Measurements from ENCODE around the gene C1QTNF8. TPM values are rescaled to one million over a fixed set of nuclear protein-coding genes. Genes with fewer than 3 reads are reported as not detected.

Gene C1QTNF8
- polyA plus RNA-seq, 1 donor (not counting 4 experiments of a cell fraction or from before 2014, with no cell fraction given): not detected

- Histone ChIP-seq H2AFZ (ENCODE audit: control insufficient read depth, low read length) (no peak overlapping the region), H3K9me3 (ENCODE audit: control insufficient read depth, low read depth, low read length) (no peaks in the 10 kb centered on the region), H3K36me3 (ENCODE audit: control insufficient read depth in 2 of 2, extremely low read depth in 1 of 2, insufficient read depth in 2 of 2, low read length in 2 of 2) (no peaks in the 10 kb centered on the region), H3K79me2 (ENCODE audit: control insufficient read depth, insufficient read depth, low read length) (no peaks in the 10 kb centered on the region), H3K4me2 (ENCODE audit: control insufficient read depth, extremely low read depth, insufficient read depth, low read depth, low read length) (no peak overlapping the region), H3K4me3 (ENCODE audit: control insufficient read depth in 2 of 3, extremely low read depth in 1 of 3, insufficient read depth in 2 of 3, low read depth in 1 of 3, low read length in 3 of 3) (no peak overlapping the region), H3K4me1 (ENCODE audit: control insufficient read depth, extremely low read depth, insufficient read depth, low read length) (no peaks in the 10 kb centered on the region), H4K20me1 (ENCODE audit: control insufficient read depth, extremely low read depth, insufficient read depth, low read length) (no peaks in the 10 kb centered on the region), H3K9ac (ENCODE audit: control insufficient read depth, extremely low read depth, insufficient read depth, low read length) (no peak overlapping the region), H3K27ac (ENCODE audit: control insufficient read depth, insufficient read depth, low read length) (no peak overlapping the region), H3K27me3 (ENCODE audit: control insufficient read depth, extremely low read depth, insufficient read depth, low read length) (no peaks in the 10 kb centered on the region), H3K9me1 (ENCODE audit: control insufficient read depth, extremely low read depth, insufficient read depth, low read length) (no peaks in the 10 kb centered on the region)
- no peak for FAIRE-seq
- dilution Hi-C loops (cut with MboI; ENCODE audit: extremely low pct_ligation_motif_present, low sequenced_read_pairs): no loop called here
- DNase-seq (ENCODE audit: low read depth, low spot score): no peak
- TF ChIP-seq EZH2 (IDR thresholded peaks at IDR 0.05; ENCODE audit: low read length): no peak
- TF ChIP-seq CTCF (optimal IDR thresholded peaks at IDR 0.05 in 1 of 3, IDR thresholded peaks at IDR 0.05 in 1 of 3, conservative IDR thresholded peaks at IDR 0.05 in 1 of 3; ENCODE audit: extremely low read depth in 1 of 3, insufficient read depth in 2 of 3, low read length in 3 of 3): no peak
Measured at GRCh38 chr16:1127101-1127500, 31.1 kb upstream of the C1QTNF8 start.

GRCh38 chr16:1126586-1126985 lies 30.5 kb upstream of the C1QTNF8 start:
- no peak for FAIRE-seq
- Histone ChIP-seq H3K27me3 (ENCODE audit: control insufficient read depth, extremely low read depth, insufficient read depth, low read length) (no peaks in the 10 kb centered on the region), H3K27ac (ENCODE audit: control insufficient read depth, insufficient read depth, low read length) (no peak overlapping the region), H2AFZ (ENCODE audit: control insufficient read depth, low read length) (no peak overlapping the region), H3K79me2 (ENCODE audit: control insufficient read depth, insufficient read depth, low read length) (no peaks in the 10 kb centered on the region), H4K20me1 (ENCODE audit: control insufficient read depth, extremely low read depth, insufficient read depth, low read length) (no peaks in the 10 kb centered on the region), H3K9ac (ENCODE audit: control insufficient read depth, extremely low read depth, insufficient read depth, low read length) (no peak overlapping the region), H3K4me2 (ENCODE audit: control insufficient read depth, extremely low read depth, insufficient read depth, low read depth, low read length) (no peak overlapping the region), H3K9me3 (ENCODE audit: control insufficient read depth, low read depth, low read length) (no peaks in the 10 kb centered on the region), H3K9me1 (ENCODE audit: control insufficient read depth, extremely low read depth, insufficient read depth, low read length) (no peaks in the 10 kb centered on the region), H3K4me3 (ENCODE audit: control insufficient read depth in 2 of 3, extremely low read depth in 1 of 3, insufficient read depth in 2 of 3, low read depth in 1 of 3, low read length in 3 of 3) (no peak overlapping the region), H3K36me3 (ENCODE audit: control insufficient read depth in 2 of 2, extremely low read depth in 1 of 2, insufficient read depth in 2 of 2, low read length in 2 of 2) (no peaks in the 10 kb centered on the region), H3K4me1 (ENCODE audit: control insufficient read depth, extremely low read depth, insufficient read depth, low read length) (no peaks in the 10 kb centered on the region)
- no peak for TF ChIP-seq EZH2 (IDR thresholded peaks at IDR 0.05; ENCODE audit: low read length)
- TF ChIP-seq CTCF (optimal IDR thresholded peaks at IDR 0.05 in 1 of 3, IDR thresholded peaks at IDR 0.05 in 1 of 3, conservative IDR thresholded peaks at IDR 0.05 in 1 of 3; ENCODE audit: extremely low read depth in 1 of 3, insufficient read depth in 2 of 3, low read length in 3 of 3): no peak
- dilution Hi-C loops (cut with MboI; ENCODE audit: extremely low pct_ligation_motif_present, low sequenced_read_pairs): no loop called here
- DNase-seq (ENCODE audit: low read depth, low spot score): no peak
